SK-N-SH (cell line): ENCODE data around the gene ATL3. TPM values are rescaled to one million over a fixed set of nuclear protein-coding genes. Genes with fewer than 3 reads are reported as not detected.

Experiments used
- CTCF ChIA-PET: fragments of 300-600, 350-600 bp; formaldehyde crosslinking; extraction: SDS; loops from one replicate; lab custom pipeline; 2021; lab: Yijun Ruan, JAX
- POLR2A ChIA-PET: fragments of 350-600 bp; sonication (Branson Sonifier 250); formaldehyde crosslinking; extraction: SDS; loops from one replicate; lab custom pipeline; 2020; ENCODE audit warnings: antibody characterized with exemption, inconsistent platforms; lab: Yijun Ruan, JAX
- DNase-seq: peaks from one replicate; pipeline ENCODE4 v3.0.0; 2012
- H2AFZ ChIP-seq: fragments of 200-600 bp; sonication (generic); 2 replicates; pipeline ENCODE4 v1.8.1; 2016; ENCODE audit warnings: antibody characterized with exemption, mild to moderate bottlenecking, low read depth
- H3F3A ChIP-seq: fragments of 200-600 bp; sonication (generic); replicated peaks from 2 replicates; pipeline ENCODE3; 2016; ENCODE audit warnings: antibody characterized with exemption, mild to moderate bottlenecking; ENCODE audit not compliant: insufficient read depth
- H3K27ac ChIP-seq, 2 experiments: fragments of 200-500 bp in 1 of 2; fragments of 200-600 bp in 1 of 2; sonication (Bioruptor generic) in 1 of 2; sonication (generic), shearing (Covaris generic) in 1 of 2; 2 replicates each; pipeline versions ENCODE4 v1.5.1 to v1.6.1; 2014 to 2016; ENCODE audit warnings: low read depth in 2 of 2, inconsistent platforms in 1 of 2, low read length in 1 of 2, mild to moderate bottlenecking in 1 of 2, mixed read lengths in 1 of 2
- H3K27me3 ChIP-seq: fragments of 200-600 bp; sonication (generic), shearing (Covaris generic); 2 replicates; pipeline ENCODE4 v1.6.1; 2016; ENCODE audit warnings: mixed run types; ENCODE audit not compliant: insufficient read depth
- H3K36me3 ChIP-seq, 2 experiments: fragments of 200-500 bp in 1 of 2; fragments of 200-600 bp in 1 of 2; sonication (Bioruptor generic) in 1 of 2; sonication (generic) in 1 of 2; replicated peaks in 1 of 2; 2 replicates each; pipeline versions ENCODE3 to v1.5.1; 2014 to 2016; ENCODE audit warnings: low read length in 1 of 2, mild to moderate bottlenecking in 1 of 2; ENCODE audit not compliant: insufficient read depth in 2 of 2, control insufficient read depth in 1 of 2
- H3K4me1 ChIP-seq, 2 experiments: fragments of 200-500 bp in 1 of 2; fragments of 200-600 bp in 1 of 2; sonication (Bioruptor generic) in 1 of 2; sonication (generic), shearing (Covaris generic) in 1 of 2; 2 replicates each; pipeline versions ENCODE4 v1.5.1 to v1.6.1; 2014 to 2016; ENCODE audit warnings: low read depth in 1 of 2, low read length in 1 of 2, mixed run types in 1 of 2; ENCODE audit not compliant: insufficient read depth in 2 of 2, control insufficient read depth in 1 of 2
- H3K4me2 ChIP-seq: fragments of 200-600 bp; sonication (generic), shearing (Covaris generic); 2 replicates; pipeline ENCODE4 v1.6.1; 2017; ENCODE audit warnings: mixed run types
- H3K4me3 ChIP-seq, 2 experiments: fragments of 200-500 bp in 1 of 2; fragments of 200-600 bp in 1 of 2; sonication (Bioruptor generic) in 1 of 2; sonication (generic), shearing (Covaris generic) in 1 of 2; 2 replicates each; pipeline versions ENCODE4 v1.5.1 to v1.8.1; 2014 to 2016; ENCODE audit warnings: low read depth in 2 of 2, inconsistent platforms in 1 of 2, low read length in 1 of 2, mild to moderate bottlenecking in 1 of 2, mixed read lengths in 1 of 2, moderate library complexity in 1 of 2
- H3K79me2 ChIP-seq: fragments of 200-600 bp; sonication (generic); 2 replicates; pipeline ENCODE4 v1.8.1; 2017; ENCODE audit warnings: mild to moderate bottlenecking; ENCODE audit not compliant: insufficient read depth
- H3K9ac ChIP-seq: fragments of 200-600 bp; sonication (generic); 2 replicates; pipeline ENCODE4 v1.6.1; 2017; ENCODE audit warnings: mixed run types
- H3K9me2 ChIP-seq: fragments of 200-600 bp; sonication (generic); 2 replicates; pipeline ENCODE4 v1.6.1; 2017; ENCODE audit warnings: mixed run types
- H3K9me3 ChIP-seq: fragments of 200-600 bp; sonication (generic); 2 replicates; pipeline ENCODE4 v1.6.1; 2017; ENCODE audit warnings: mixed run types, mild to moderate bottlenecking, moderate library complexity
- H4K20me1 ChIP-seq: fragments of 200-600 bp; sonication (generic); 2 replicates; pipeline ENCODE4 v1.6.1; 2017; ENCODE audit warnings: mild to moderate bottlenecking, mixed run types; ENCODE audit not compliant: insufficient read depth
- CHD2 ChIP-seq: fragments of 150-350 bp; IDR thresholded peaks from 2 replicates; pipeline ENCODE4 v1.6.1; 2018; ENCODE audit warnings: low read length; ENCODE audit not compliant: partially characterized antibody
- ELF1 ChIP-seq: IDR thresholded peaks from 2 replicates; pipeline ENCODE4 v1.4.0; 2012
- EP300 ChIP-seq, 2 experiments: IDR thresholded peaks; 2 replicates each; pipeline versions ENCODE4 v1.4.0 to v1.6.1; 2012; ENCODE audit warnings: borderline replicate concordance in 1 of 2, low read depth in 1 of 2, low read length in 1 of 2
- EZH2phosphoT487 ChIP-seq: fragments of 200-600 bp; sonication (generic); IDR thresholded peaks from 2 replicates; pipeline ENCODE4 v1.6.1; 2017; ENCODE audit warnings: low read depth, mixed run types, mild to moderate bottlenecking, antibody characterized with exemption, moderate library complexity, borderline replicate concordance
- FOXJ3 ChIP-seq: sonication (generic); formaldehyde crosslinking; IDR thresholded peaks from 2 replicates; pipeline ENCODE4 v1.5.1; 2020; ENCODE audit warnings: mild to moderate bottlenecking, missing genetic modification reagents
- FOXM1 ChIP-seq: IDR thresholded peaks from 2 replicates; pipeline ENCODE4 v1.4.0; 2012; ENCODE audit warnings: low read depth, mild to moderate bottlenecking
- JUND ChIP-seq: IDR thresholded peaks from 2 replicates; pipeline ENCODE4 v1.4.0; 2012
- MEF2A ChIP-seq: IDR thresholded peaks from 2 replicates; pipeline ENCODE4 v1.4.0; 2012; ENCODE audit warnings: low read depth, borderline replicate concordance
- NFIC ChIP-seq: IDR thresholded peaks from 2 replicates; pipeline ENCODE4 v1.4.0; 2012; ENCODE audit warnings: borderline replicate concordance
- NRF1 ChIP-seq: IDR thresholded peaks from 2 replicates; pipeline ENCODE4 v1.6.1; 2012; ENCODE audit warnings: low read depth, mild to moderate bottlenecking, low read length
- POLR2AphosphoS5 ChIP-seq: IDR thresholded peaks from 2 replicates; pipeline ENCODE4 v1.6.1; 2012; ENCODE audit warnings: low read depth, low read length
- RAD21 ChIP-seq: IDR thresholded peaks from 2 replicates; pipeline ENCODE4 v1.6.1; 2012; ENCODE audit warnings: mild to moderate bottlenecking, low read length
- RCOR1 ChIP-seq: fragments of 150-350 bp; IDR thresholded peaks from 2 replicates; pipeline ENCODE4 v1.6.1; 2017; ENCODE audit warnings: antibody characterized with exemption, low read length
- REST ChIP-seq: IDR thresholded peaks from 2 replicates; pipeline ENCODE4 v1.6.1; 2012; ENCODE audit warnings: mild to moderate bottlenecking, low read depth, low read length, moderate library complexity
- RFX5 ChIP-seq: IDR thresholded peaks from 2 replicates; pipeline ENCODE4 v1.6.1; 2012; ENCODE audit warnings: mild to moderate bottlenecking, improper control_type of control experiment, low read length
- SMC3 ChIP-seq: IDR thresholded peaks from 2 replicates; pipeline ENCODE4 v1.6.1; 2012; ENCODE audit warnings: low read depth, low read length, improper control_type of control experiment
- TCF12 ChIP-seq: IDR thresholded peaks from 2 replicates; pipeline ENCODE4 v1.4.0; 2012
- USF1 ChIP-seq: IDR thresholded peaks from 2 replicates; pipeline ENCODE4 v1.4.0; 2012; ENCODE audit warnings: low read depth, borderline replicate concordance
- ZBTB33 ChIP-seq: IDR thresholded peaks from 2 replicates; pipeline ENCODE4 v1.4.0; 2012; ENCODE audit warnings: low read depth, borderline replicate concordance
- WGBS: methylation state at CpG from one replicate; pipeline ENCODE4 v1.1.6; 2017; ENCODE audit warnings: low lambda C conversion rate; 5-methylcytosine and 5-hydroxymethylcytosine counted together
- polyA plus RNA-seq, 3 experiments: library from polyadenylated mRNA; depleted of rRNA; stranded (reverse); fragments of >200 nt; gene quantifications; 2 replicates each; pipeline ENCODE4 v1.2.3, GENCODE V29; 2012

Gene ATL3
- polyA plus RNA-seq, 1 of the 3 experiments (the other 2 are of a cell fraction) = 13.1 TPM

GRCh38 chr11:63719001-63719400, 47.8 kb upstream of the ATL3 start:
- Histone ChIP-seq H3K9ac (no peak overlapping the region), H3K4me2 (no peak overlapping the region), H2AFZ (no peak overlapping the region), H3K79me2 (peaks cover 20% of the 10 kb centered on the region; the same call in 1 of the 2 replicates), H3K27me3 (no peaks in the 10 kb centered on the region), H3K4me3 (no peak overlapping the region), H3K9me2 (no peaks in the 10 kb centered on the region), H3K27ac (no peak overlapping the region), H4K20me1 (peaks cover 16% of the 10 kb centered on the region), H3K36me3 (peaks cover 0 to 11% of the 10 kb centered on the region in 2 experiments), H3K4me1 (no peaks in the 10 kb centered on the region; a peak in 1 of 4 replicates), H3K9me3 (no peaks in the 10 kb centered on the region), H3F3A (no peaks in the 10 kb centered on the region)
- CTCF ChIA-PET = interaction anchor here (0.8 kb wide), 1 partner anchor 19 kb away, joined by 4 read pairs; no protein-coding TSS in a partner anchor
- DNase-seq = no peak
- POLR2A ChIA-PET = no interaction called here
- WGBS = 85% methylated on average over 1 of the region's 1 CpG
- TF ChIP-seq SMC3 (no peak), ZBTB33 (no peak), CHD2 (no peak), REST (no peak), TCF12 (no peak), NFIC (no peak), POLR2AphosphoS5 (no peak), JUND (no peak), ELF1 (no peak), EZH2phosphoT487 (no peak), RCOR1 (no peak), RFX5 (no peak)

- Histone ChIP-seq H2AFZ (no peak overlapping the region), H3K4me2 (no peak overlapping the region), H3K9me2 (no peaks in the 10 kb centered on the region), H3K4me3 (no peak overlapping the region), H3K9ac (no peak overlapping the region), H3K4me1 (no peaks in the 10 kb centered on the region; a peak in 1 of 4 replicates), H3K36me3 (peaks cover 0 to 11% of the 10 kb centered on the region in 2 experiments), H3F3A (no peaks in the 10 kb centered on the region), H3K79me2 (peaks cover 32% of the 10 kb centered on the region), H3K9me3 (no peaks in the 10 kb centered on the region), H3K27me3 (no peaks in the 10 kb centered on the region), H4K20me1 (peaks cover 19% of the 10 kb centered on the region), H3K27ac (no peak overlapping the region)
- POLR2A ChIA-PET = no interaction called here
- CTCF ChIA-PET = interaction anchor here (1.0 to 4.6 kb wide), 2 partner anchors 22 to 80 kb away, joined by 3 to 28 read pairs; no protein-coding TSS in a partner anchor
- DNase-seq = no peak
- TF ChIP-seq MEF2A = no peak
- no peak for TF ChIP-seq RAD21
- TF ChIP-seq POLR2AphosphoS5 = no peak
- no peak for TF ChIP-seq NFIC
- no peak for TF ChIP-seq ELF1
- no peak for TF ChIP-seq USF1
- no peak for TF ChIP-seq FOXJ3 (CRISPR knock-in tag)
- no peak for TF ChIP-seq REST
- TF ChIP-seq EP300 (IDR thresholded peaks at IDR 0.05; ENCODE audit: borderline replicate concordance in 1 of 2, low read depth in 1 of 2, low read length in 1 of 2) = no peak
- no peak for TF ChIP-seq FOXM1
- TF ChIP-seq EZH2phosphoT487 = no peak
- no peak for TF ChIP-seq NRF1
- no peak for TF ChIP-seq SMC3
These were observed 44.9 kb upstream of the ATL3 start for GRCh38 chr11:63716046-63716445.
